GM21515 (cell line): ENCODE results near the gene ADD1.

Source experiments
- ATAC-seq: cut with Tn5 transposase; IDR thresholded peaks from one replicate; pipeline ENCODE4 v1.9.1; 2021; ENCODE audit not compliant: unreplicated experiment

Gene ADD1

DNA sequence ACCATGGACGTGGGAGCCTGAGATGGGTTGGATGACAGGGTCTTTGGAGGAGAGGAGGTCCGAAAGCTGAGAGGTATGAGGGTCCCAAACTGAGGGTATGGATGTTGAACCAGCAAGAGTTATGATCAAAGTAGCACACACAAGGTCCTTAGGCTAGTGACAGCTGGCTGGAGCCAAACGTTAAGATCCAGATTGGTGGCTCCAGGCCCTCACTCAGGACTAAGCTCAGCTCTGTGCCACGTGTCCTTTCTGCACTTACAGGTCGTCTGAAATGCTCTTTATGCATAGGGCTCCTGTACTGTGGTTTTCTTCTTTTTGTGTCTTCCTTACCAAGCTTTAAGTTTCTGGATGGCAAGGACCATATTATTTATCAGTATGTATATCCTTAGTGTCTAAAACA is 35.4 kb downstream of the ADD1 start:
- ATAC-seq, result no peak

DNA sequence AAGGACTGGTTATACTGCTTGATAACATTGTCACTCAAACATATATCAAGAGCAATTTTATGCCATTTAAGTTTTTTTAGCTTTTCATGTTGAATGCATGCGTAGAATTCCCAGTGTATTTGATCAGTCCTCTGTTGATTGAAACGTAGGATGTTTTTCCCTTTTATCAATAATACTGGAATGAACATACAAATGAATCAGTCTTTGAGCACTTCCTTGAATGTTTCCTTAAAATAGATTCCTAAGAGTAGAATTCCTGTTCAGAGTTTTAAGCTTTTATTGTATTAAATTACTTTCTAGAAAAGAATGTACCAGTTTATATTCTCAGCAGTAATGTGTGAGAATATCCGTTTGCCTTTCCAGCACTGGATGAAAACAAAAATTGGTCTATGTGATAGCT is 37.8 kb downstream of the ADD1 start:
- no peak for ATAC-seq

DNA sequence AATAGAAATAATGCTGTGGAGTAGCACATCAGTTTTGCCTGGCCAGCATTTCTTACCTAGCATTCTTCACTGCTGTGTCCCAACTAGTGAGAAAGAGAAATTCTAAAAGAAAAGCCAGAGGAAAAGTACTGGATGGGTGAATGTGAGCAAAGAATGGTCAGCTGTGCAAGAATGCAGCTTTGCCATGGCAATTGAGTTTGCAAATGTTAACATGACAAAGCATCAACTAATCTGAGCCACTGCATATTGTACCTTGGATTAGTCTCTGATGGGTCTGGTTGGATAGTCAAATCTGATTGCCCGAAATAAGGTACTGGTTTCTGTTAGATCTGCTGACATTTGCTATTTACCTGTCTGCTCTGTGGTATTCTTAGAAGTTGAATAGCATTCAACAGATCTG is 38.7 kb downstream of the ADD1 start:
- no peak for ATAC-seq

DNA sequence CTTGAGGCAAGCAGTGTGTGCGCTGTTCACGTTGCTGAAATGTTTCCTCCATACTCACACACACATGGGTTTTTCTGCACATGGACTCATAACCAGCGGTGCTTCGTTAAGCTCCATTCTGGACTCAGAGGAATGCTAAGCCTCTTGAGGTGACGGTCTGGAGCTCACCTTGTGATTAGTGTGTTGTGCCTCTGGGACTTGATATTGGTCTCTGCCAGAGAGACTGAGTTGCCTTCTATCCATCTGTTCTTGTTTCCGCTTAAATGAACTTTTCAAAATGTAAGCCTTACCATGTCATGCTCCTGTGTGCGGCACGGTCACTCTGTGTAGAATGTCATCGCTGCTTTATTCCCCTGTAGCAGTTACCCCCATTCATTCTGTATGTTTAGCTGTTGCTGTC is 42.5 kb downstream of the ADD1 start:
- no peak for ATAC-seq

DNA sequence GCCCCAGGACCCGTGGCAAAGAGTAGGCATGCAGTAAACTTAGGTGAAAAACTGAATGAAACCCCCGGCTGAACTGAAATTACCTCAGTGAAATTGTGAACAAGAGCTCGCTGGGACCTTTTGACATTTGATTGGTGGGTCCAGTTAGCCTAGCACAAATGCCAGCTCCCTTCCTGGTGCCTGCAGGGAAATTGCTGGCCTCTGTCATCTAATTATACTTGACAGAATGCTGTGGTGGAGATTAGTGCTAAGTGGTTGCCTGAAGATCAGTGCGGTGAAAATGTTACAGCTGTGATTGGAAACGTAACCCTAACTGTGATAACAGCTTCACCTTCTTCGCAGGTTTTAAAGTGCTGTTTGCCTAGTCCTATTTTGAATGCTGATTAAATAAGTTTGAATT is 43.0 kb downstream of the ADD1 start:
- no peak for ATAC-seq

DNA sequence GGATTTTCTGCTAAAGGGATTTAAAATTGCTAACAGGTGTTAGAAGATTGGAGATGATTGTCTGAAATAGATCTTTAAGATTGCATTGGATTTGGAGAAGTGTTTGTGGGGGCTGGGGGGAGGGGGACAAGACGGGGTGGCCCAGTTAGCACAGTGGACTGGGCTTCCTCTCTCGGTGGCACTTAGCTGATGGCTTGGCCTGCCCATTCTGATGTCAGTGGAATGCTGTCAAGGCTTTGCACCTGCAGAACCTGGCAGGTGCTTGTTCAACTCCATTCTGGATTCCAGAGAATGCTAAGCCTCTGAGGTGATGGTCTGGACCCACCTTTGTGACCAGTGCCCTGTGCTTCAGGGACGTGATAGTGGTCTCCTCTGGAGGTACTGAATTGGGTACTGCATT is 43.7 kb downstream of the ADD1 start:
- ATAC-seq, result no peak

DNA sequence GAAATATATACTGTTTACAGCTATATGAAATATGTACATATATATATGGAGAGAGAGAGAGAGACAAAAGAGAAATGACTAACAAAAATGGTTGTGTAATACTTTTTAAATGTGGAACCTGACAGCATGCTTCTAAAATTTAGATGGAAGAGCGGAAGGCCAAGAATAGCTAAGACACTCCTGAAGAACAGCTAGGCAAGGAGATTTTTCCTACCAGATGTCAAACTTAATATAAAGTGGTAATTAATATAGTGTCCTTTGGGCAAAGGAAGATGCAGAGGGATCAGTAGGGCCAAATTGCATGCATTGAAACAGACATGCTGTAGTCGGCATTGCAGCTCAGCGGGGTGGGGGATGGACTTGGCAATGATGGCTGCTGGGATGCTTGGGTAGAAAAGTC is 45.2 kb downstream of the ADD1 start:
- no peak for ATAC-seq

DNA sequence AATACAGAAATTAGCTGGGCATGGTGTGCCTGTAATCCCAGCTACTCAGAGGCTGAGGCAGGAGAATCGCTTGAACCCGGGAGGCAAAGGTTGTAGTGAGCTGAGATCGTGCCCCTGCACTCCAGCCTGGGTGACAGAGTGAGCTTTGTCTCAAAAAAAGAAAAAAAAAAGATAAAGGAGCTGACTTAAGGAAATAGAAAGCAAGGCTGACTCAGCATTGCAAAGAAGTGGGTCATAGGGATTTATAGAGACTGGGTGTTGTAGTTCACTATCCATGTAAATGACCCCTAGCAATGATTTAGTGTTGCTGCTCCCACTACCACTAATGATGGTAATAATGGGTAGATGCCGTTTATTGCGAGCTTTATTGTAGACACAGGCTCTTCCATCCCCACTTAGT is 47.6 kb downstream of the ADD1 start:
- ATAC-seq, result no peak

DNA sequence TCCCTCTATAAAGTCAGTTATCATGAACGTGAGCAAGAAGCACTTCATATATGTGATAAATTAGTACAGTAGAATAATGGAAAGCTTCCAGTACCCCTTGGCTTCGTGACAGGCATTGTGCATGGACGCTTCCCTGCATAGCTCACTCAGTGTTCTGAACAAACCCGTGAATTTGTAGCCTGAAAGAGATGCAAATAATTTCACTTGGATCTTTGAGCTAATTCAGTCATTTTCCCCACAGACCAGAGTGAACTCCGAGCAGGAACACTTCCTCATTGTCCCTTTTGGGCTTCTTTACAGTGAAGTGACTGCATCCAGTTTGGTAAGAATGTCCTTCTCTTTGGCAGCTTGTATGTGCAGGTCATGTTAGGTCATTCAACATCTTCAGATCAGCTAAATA is 50.1 kb downstream of the ADD1 start:
- ATAC-seq, result no peak

DNA sequence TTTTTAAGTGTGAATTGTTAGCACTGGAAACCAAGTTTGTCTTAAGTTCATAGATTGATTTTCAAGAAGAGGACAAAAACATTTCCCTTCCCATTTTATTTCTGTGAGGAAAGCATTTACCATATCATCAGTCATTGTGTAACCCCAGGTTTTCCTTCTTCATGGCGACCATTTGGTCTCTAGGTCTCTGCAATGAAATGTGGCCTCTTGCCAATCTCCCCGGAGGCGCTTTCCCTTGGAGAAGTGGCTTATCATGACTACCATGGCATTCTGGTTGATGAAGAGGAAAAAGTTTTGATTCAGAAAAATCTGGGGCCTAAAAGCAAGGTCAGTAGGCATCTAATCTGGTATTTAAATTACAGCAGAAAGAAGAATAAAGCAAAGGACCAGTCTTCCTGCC is 54.4 kb downstream of the ADD1 start:
- no peak for ATAC-seq

DNA sequence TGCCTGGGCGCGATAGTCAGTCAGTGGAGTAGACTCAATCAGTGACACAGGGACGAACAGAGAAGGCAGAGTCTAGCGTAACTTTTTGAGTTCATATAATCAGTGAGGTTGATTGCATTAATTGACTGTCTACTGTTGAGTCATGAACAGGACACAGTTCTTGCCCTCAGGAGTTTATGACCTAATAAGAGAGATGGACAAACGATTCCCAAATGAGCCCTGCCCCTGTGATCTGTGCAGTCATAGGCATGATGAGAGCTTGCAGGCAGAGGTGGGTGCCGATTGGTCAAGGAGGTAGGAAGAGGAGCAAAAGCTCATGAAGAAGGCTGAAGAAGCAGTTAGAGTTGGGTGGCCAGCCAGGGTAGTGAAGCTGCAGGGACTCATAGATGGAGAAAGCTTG is 57.1 kb downstream of the ADD1 start:
- ATAC-seq, result no peak

DNA sequence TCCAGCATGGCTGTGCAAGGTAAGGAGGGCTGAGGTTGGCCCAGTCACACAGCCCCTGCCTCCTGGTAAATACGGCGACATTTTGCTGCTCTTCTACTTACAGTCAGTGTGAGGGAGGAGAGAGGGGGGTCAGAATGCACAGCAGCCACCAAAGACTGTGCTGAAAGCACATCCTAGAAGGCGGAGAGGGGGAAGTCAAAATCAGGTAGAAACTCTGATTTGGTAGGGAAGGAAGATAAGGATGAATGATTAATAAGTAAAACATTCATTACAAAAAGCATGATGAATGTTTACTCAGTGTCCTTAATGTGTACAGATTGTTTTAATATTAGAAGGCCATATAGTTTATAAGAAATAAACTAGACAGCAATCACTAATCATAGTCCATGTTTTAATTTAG is 57.5 kb downstream of the ADD1 start:
- no peak for ATAC-seq

DNA sequence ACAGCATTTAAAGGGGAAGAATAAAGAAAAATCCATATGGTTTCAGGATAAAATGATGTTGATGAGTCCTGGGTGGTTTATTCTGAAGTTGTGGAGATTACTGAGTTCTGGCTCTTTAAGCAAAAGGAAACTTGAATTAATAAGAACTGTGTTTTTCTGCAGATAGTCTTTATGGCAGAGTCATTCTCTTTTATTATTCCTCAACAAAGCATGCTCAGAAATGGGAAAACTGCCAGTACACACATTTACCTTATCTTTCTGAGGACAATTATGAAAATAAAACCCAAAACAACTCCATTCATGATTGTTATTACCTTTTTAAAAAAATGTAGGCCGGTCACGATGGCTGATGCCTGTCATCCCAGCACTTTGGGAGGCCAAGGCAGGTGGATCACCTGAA is 58.5 kb downstream of the ADD1 start:
- no peak for ATAC-seq

DNA sequence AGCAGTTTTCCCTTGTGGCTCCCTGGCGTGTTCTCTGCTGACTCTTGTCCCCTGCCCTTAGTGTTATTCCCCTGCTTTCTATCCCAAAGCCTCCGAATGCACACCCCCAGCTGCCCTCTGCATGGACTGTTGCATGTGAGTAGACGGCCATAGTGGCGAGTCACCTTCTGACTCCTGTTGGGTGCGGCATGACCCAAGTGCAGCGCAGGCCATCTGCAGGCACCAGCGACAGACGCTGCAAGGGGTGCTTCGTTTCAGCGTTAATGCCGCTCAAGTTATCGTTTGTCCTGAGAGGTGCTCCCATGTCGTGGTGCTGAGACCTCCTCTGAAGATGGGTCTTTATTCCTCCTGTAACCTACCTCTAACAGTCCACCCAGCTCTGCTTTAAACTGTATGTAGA is 61.9 kb downstream of the ADD1 start:
- ATAC-seq, result no peak

DNA sequence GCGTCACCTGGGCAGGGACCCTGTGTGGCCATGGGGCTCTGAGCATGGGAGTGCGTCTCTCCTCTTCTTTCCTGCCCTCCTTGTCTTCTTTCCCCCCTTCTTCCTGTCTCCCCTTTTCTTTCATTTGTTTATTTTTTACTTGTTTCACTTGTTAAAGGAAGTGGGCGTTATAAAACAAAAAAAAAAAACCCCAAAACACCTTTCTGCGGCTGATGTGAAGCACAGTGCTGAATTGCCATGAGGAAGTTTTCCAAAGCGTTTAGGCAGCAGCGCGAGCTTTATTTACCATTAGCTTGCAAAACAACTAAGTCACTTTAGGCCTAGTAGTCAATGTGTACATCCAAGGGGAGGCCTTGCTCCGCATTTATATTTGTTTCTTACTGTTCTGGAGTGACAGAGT is 62.6 kb downstream of the ADD1 start:
- ATAC-seq, result no peak

DNA sequence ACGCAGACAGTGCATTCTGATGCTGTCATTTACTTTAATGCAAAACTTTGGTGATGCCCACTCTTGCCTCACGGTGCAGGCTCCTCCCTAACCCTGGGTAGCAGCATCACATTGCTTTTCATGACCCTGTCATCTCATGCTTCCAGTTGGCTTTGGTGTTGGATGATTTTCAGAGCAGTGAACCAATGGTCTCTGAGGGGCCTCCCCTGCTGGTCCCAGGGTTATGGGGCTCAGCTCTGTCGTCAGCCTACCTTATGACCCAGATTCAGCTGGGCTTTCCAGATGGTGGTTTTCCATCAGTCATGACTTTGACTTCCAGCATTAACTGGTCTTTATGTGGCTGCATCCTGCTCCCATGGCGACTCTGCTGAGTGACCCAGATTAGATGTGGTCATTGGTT is 63.6 kb downstream of the ADD1 start:
- ATAC-seq, result no peak

DNA sequence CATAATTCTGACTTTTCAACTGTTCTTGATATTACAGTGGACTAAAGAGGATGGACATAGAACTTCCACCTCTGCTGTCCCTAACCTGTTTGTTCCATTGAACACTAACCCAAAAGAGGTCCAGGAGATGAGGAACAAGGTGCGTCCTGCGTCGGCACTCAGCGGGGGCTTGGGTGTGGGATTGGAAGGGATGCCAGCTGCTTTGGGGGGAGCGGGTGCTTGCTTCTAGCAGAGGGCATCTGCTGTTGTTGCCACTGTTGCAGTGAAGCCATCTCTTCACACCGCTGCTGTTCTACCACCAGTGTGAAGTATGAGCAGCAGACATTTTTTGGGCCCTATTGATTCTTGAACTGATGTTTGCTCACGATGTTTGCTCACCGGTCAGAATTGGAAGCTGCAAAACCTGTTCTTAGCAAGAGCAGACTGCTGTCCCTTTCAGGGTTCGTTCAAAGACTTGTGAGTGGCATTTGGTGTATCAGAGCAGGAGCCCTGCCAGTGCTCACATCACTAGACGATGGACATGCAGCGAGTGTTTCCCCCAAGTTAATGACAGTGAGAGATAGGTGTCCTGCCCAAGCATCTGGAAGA is 64.2 kb downstream of the ADD1 start:
- no peak for ATAC-seq

DNA sequence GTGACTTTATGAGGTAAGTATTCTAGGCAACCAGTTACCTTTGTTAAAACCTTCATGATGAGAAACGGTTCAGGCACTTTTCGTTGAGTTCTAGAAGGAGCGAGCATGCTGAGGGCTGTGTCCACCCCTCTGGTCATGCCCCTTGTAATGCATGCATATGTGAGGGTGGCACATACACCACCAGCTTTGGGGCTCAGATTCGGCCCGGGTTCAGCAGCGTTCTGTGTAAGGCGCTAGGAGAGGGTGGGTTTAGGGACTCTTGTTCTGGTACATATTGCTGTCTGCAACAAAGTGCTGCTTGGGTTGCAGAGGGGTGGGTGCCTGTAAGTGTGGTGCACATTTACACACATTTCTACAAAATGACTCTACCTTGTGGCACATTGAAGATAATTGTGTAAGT is 65.0 kb downstream of the ADD1 start:
- no peak for ATAC-seq

DNA sequence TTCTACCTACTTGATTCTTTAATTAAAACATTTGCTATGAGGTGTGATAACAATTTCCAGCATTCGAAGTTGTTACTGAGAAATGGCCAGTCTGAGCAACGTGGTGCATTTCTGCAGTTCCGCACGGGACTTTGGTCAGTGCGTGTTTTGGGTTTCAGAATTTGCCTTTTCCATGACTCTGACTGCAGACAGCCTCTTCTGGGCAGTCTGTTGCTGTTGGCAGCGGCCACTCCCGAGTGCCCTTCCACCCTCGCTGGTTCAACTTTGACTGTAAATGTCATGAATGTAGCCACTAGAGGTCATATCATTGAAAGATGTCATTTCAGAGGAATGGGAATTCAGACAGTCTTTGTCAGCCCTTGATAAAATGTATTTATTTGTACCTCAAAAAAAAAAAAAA is 65.9 kb downstream of the ADD1 start:
- no peak for ATAC-seq

DNA sequence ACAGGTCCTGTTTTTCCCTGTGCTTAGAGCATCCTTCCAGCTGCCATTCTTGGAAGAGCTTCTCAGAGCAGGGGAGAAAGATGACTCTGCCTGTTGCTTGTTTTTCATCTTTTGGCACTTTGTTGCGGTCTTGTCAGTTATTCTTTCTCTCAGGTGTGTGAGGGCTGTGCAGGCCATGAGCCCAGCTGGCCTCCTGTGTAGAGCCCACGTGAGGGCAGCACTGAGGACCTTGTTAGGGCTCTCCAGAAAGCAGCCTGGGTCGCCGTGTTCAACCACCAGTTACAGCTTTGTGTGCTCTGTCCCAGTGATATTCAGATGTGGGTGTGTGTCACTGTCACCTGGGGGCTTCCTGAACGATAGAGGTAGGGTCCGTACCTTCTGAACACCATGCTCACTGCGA is 66.8 kb downstream of the ADD1 start:
- no peak for ATAC-seq

DNA sequence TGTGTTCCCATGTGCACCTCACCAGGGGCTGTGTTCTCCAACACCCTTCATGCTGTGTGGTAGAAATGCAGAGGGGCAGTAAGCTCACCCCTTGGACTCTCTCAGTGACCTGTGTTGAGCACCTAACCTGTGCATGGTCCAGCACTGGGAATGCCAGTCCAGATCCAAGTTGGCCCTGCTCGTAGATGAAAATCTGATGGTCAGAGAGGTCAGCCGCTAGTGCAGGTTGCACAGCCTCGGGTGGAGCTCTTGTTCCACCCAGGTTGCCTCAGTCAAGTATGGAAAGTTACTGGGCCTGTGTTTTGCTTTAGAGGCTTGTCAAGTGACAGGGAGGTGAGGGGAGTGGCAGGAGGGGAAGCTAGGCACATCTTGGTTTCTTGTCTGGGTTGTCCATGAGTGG is 68.2 kb downstream of the ADD1 start:
- no peak for ATAC-seq

DNA sequence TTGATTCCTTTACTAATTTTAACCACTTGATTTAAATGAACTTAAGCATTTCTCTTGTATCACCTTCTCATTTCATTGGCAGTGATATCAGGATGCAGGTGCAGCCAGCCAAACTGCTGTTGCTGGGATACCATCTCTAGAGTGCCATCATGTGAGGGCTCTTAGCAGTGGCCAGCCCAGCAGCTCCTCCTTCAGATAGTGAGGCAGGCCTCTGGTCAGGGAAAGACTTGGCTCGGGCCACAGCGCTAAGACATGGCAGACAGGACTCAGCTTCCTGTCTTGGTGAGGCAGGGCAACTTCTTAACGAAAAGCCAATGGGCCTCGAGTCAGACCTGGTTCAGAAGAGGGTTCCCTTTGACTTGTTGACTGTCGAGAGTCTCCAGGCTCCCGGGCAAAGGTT is 69.5 kb downstream of the ADD1 start:
- no peak for ATAC-seq

DNA sequence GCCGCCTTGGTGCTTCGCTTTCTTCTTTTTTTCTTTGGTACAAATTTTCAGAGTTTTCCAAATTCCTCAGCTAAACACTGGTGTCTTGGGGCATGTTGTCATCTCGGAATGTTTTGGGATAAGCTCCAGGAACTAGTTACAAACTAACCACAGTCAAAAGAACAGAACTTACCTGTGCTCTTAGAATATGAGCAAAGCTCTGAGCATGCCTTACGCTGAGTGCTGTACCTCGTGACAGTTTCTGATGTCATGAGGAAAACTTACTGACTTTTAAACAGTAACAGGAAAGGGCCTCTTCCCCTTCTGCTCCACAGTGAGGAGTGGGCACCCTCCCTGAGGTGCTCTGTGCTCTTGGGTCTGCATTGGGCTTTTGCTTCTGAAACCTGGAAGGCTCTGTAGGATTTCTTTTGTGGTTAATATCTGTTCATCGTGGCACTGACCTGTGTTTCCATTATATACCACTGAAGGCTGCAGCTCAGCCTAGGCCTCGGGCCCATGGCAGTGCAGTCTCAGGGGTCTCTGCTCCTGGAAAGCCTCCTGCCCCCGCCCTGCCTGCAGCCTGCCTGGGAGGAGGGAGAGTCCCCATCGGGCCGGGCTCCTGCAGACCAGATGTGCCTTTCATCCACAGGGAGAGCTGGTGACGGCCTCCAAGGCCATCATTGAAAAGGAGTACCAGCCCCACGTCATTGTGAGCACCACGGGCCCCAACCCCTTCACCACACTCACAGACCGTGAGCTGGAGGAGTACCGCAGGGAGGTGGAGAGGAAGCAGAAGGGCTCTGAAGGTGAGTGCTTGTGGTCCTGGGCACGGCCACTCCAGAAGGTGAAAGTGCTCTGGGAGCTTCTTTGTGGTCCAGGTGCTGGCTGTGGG is 70.8 kb downstream of the ADD1 start:
- ATAC-seq, result no peak
